ENCODE results near the gene HCFC1.

DNA sequence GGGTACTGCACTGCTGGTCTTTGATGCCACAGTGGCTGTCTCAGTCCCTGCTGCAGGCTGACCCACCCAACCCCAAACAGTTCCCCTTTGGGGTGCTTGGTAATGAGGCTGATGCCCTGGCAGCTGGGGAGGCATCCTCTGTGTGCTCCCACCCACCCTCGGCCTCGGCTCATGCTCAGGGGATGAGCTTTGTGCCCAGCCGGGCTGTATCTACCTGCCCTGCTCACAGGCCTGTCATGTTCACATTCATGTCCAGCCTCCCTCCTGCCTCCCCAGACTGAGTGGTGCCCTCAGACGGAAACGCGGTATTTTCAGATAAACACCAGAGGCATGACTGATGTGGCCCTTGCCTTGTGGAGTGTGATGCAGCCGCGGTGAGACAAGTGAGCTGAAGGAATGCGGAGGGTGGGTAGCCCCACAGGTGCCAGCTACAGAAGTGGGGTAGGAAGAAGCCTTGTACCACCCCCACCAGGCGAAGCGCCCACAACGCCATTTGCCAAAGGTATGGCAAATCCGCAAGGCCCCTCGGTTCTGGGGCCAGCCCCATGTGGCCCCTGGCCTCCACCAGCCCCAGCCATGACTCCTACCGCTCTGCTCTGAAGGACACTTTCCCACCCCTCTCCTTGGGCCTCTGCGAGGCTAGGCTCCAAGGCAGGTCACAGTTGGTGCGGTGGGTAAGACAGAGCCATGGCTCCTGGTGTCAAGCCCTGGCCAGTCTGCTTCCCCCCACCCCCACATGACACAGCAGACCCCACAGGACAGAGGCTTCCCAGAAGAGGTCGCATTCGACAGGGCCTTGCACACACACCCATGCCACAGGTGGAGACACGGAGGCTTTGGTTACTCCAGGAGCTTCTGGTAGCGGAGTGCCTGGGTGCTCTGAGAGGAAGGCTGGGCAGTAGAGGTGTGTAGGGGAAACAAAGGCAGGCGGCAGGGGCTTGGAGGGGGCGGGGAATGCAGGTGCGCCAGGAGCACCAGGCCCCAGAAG lies 25.4 kb downstream of the HCFC1 start:
- TF ChIP-seq, protein P1, sequence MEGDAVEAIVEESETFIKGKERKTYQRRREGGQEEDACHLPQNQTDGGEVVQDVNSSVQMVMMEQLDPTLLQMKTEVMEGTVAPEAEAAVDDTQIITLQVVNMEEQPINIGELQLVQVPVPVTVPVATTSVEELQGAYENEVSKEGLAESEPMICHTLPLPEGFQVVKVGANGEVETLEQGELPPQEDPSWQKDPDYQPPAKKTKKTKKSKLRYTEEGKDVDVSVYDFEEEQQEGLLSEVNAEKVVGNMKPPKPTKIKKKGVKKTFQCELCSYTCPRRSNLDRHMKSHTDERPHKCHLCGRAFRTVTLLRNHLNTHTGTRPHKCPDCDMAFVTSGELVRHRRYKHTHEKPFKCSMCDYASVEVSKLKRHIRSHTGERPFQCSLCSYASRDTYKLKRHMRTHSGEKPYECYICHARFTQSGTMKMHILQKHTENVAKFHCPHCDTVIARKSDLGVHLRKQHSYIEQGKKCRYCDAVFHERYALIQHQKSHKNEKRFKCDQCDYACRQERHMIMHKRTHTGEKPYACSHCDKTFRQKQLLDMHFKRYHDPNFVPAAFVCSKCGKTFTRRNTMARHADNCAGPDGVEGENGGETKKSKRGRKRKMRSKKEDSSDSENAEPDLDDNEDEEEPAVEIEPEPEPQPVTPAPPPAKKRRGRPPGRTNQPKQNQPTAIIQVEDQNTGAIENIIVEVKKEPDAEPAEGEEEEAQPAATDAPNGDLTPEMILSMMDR (IDR thresholded peaks at IDR 0.05): no peak
- TF ChIP-seq POLR2A (IDR thresholded peaks at IDR 0.05): no peak

All from testis (tissue), 2 donors.